Hippocampal formation (tissue), 2 donors: ENCODE data around the gene TCN1.
A peak's percentile ranks its signal among the peaks of the same experiment; 100 is the strongest.
"Not testable (repeated sequence)": the region's sequence is repeated elsewhere in the genome, so short reads cannot be mapped to it uniquely, and the experiment has no call there.

Source experiments
- DNase-seq, 2 donors: peaks; one replicate each; lab custom pipeline; 2025; lab: John Stamatoyannopoulos, UW

Gene TCN1

GRCh38 chr11:59857439-59858434 lies 8.6 kb downstream of the TCN1 start:
- no peak for DNase-seq

- DNase-seq = no peak
Measured at GRCh38 chr11:59854871-59855270, 11.4 kb downstream of the TCN1 start.

GRCh38 chr11:59851416-59851815 lies 14.9 kb downstream of the TCN1 start:
- not testable (repeated sequence) for DNase-seq

- DNase-seq = not testable (repeated sequence)
Measured at GRCh38 chr11:59849551-59849950, 16.7 kb downstream of the TCN1 start.

- DNase-seq = no peak
Measured at GRCh38 chr11:59849129-59849528, 17.2 kb downstream of the TCN1 start.

DNA sequence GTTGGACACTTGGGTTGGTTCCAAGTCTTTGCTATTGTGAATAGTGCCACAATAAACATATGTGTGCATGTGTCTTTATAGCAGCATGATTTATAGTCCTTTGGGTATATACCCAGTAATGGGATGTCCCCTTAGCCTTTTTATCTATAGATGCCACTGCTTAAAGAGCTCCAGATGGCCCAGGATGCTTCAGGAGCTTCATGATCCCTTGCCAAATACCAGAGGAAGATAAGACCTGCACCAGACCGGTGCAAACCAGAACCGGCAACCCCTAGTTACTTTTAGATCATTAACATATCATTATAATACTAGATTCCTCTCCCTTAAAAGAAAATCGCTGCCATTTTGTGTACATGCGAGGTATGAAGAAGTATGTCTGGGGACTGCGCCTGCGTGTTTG lies 17.8 kb downstream of the TCN1 start:
- DNase-seq = not testable (repeated sequence)

GRCh38 chr11:59847626-59848025 lies 18.7 kb downstream of the TCN1 start:
- DNase-seq = no peak

DNA sequence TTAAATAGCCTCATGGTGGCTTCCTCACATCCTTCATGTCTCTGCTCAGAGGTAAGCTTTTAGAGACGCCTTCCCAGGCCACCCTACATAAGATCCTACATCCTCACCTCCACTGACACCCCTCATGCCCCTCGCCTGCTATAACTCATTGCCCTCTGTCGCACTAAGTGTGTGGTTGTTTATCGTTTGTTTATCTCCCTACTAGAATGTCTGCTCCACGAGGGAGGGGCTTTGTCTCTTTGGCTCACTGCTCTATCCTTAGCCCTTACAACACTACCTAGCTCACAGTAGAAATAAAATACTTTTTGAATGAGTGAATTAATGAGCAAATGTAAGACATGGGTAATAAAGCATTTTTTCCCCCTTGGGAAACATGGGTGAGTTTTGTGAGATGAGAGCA lies 19.7 kb downstream of the TCN1 start:
- no peak for DNase-seq

DNA sequence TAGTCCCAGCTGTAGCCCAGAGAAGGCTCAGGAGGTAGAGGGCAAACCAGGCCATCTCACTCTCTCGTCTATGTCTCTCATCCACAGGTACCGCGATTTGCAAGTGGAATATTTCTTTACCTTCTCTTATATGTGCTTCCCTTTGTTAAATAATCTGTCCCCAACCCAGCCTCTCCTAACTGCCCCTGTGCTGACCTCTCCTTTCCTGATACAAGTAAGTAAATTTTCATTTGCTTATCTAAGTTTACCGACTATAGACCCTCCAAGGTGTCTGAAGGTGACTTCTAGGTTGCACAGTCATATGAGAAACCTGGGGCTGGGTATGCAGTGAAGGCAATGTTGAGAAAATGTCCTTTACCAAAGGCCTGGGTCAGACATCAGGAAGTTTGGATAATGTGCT lies 20.9 kb downstream of the TCN1 start, which contains the start of gene CBLIF:
Gene CBLIF, minus strand, starts transcription at position 101 of the 400 bp plus-strand sequence. Its CDS starts 46 bp downstream, at position 55.
- no peak for DNase-seq

DNA sequence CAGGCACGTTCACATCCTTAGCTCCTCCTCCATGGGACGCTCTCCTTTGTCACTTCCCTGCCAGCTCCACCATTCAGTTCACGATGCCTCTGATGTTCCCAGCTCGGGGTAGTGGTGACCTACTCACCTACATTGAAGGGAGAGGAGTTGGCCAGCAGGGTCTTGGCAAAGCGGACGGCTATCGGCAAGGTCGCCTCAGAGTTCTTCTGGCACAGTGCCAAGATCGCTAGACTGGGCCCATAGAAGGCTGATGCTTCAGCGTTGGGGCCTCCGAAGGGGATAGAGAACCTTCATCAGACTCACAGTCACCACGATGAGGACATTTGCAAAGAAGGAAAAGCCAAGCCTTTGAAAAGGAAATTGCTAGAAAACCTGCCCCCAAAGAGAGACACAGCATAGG lies 24.0 kb downstream of the TCN1 start:
- DNase-seq = no peak

DNA sequence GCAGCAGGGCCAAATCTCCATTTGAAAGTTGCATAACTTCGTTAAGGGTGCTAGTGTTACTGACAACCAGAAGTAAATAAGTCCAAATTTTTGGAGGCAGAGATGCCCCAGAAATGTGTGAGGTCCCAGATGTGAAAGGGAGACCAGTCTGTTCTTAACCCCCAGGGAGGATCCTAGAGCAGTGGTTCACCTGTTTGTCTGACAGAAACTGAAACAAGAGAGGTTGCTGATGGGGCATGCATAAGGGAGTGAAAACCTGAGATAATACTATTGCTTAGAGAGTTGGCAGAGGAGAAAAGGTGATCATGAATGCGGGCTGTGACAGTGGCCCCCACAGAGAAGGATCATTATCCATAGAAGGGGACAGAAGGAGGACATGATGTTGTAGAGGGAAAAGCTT lies 24.8 kb downstream of the TCN1 start:
- DNase-seq = no peak

DNA sequence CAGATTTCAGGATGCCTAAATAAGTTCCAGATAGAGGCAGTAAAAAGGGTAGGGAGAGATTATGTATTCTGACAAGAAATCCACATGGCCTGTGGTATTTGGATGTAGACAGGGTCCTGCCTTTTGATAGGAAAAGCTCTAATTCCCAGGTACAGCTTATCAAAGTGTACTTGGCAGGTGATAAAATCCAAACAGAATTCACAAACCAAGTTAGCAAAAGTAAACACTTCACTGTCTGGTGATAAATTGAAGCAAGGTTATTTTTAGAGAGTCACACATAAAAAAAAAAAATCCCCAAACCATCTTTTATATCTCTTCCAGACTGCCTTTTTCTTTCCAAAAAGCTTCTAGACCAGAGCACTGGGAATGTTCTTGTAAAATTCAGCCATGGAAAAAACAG lies 26.7 kb downstream of the TCN1 start:
- DNase-seq = no peak

- no peak for DNase-seq
Measured at GRCh38 chr11:59833602-59834001, 32.7 kb downstream of the TCN1 start.

GRCh38 chr11:59829358-59829757 lies 36.9 kb downstream of the TCN1 start:
- DNase-seq = no peak

DNA sequence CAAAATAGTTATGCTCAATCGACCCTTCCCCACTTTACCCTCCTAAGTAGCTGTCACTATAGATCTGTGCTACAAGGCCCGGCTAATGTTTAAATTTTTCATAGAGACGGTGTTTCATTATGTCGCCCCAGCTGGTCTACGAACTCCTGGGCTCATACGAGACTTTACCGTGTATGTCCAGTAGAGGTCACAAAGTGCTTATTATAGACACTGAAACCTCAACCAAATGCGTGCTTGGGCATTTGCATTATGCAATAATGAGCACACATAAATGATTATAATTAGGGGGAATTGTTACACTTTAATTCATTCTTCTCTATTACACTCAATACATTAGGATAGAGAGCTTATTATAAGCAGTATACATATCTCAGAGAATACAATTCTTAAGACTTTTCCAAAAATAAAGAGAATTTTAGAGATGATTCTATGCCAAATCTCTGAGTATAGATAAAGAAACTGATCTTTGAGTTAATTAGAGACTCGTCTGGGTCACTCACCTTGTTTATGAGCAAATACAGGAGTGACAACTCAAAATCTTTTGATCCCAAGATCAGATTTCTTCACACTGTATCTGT lies 43.2 kb downstream of the TCN1 start:
- peak in 1 of 2 donors; percentile 22 for DNase-seq

GRCh38 chr11:59818572-59818971 lies 47.7 kb downstream of the TCN1 start:
- no peak for DNase-seq

GRCh38 chr11:59816434-59816833 lies 49.9 kb downstream of the TCN1 start:
- DNase-seq = not testable (repeated sequence)

- DNase-seq = no peak
Measured at GRCh38 chr11:59815754-59816153, 50.5 kb downstream of the TCN1 start.

GRCh38 chr11:59814021-59814420 lies 52.3 kb downstream of the TCN1 start:
- DNase-seq = no peak

DNA sequence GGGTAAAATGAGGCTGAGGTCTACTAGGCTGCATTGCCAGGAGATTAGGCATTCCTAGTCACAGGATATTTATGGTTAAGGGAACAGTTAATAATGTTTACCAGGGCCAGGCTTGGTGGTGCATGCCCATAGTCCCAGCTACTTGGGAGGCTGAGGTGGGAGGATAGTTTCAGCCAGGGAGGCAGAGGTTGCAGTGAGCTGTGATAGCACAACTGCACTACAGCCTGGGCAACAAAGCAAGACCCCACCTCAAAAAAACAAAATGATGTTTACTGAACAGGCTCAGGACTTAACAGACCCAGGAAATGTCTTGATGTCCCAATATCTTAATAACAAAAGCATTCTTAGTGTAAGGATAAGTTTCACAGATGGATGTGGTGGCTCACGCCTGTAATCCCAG lies 52.9 kb downstream of the TCN1 start:
- DNase-seq = no peak

GRCh38 chr11:59812220-59812619 lies 54.1 kb downstream of the TCN1 start:
- no peak for DNase-seq

DNA sequence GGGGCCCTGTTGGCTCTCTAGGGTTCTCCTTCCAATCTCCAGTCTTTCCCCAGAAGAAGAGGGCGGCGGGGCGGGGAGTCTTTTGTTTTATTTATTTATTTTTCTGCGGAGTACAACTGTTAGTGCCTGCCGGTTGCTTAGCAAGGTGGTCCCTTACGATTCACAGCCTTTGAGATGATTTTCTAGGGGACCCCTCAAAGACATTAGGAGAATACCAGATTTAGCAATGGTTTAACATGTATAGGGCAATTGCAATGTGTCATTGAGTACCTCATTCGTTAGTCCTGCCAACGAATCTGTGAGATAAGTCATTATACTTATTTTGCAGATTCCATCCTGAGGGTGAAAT lies 55.4 kb downstream of the TCN1 start:
- no peak for DNase-seq

DNA sequence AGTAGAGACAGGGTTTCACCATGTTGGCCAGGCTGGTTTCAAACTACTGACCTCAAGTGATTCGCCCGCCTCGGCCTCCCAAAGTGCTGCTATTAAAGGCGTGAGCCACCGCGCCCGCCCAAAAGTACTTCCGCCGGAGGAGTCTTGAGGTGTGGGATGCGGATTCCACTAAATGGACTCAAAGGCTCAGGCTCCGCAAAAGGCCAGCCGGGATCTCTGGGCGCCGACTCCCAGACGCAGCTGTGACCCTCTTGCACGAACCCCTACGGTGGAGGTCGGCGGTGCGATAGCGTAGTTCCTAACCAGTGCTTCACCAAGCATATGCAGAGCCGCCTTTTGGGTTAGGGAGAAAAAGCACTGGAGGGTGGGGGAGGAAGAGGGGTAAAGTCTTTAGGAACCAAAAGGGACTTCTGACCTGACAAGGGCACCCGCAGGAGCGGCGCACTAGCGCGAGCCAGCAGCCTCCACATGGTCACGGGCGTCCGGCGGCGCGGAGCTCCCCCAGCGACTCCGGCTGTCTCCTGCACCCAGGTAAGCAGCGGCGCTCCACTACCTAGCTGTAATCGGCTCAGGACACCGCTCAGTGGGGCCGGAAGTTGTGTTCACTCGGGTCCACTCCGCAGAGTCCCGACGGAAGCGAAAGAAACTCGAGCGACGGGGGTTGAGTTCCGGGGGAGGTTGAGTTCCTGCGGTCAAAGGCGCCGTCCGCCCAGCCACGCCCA lies 55.9 kb downstream of the TCN1 start, which contains the start of gene MRPL16:
Gene MRPL16, minus strand, starts transcription at position 590 of the 722 bp plus-strand sequence. Its CDS starts 120 bp downstream, at position 470.
- DNase-seq = peak; percentile 77 to 81
